DND-41 (cell line): Measurements from ENCODE around the gene HOXC11.

Experiments used
- EZH2 ChIP-seq: IDR thresholded peaks from 3 replicates; pipeline ENCODE4 v1.6.1; 2012; ENCODE audit warnings: borderline replicate concordance, low read depth, mild to moderate bottlenecking, moderate library complexity, low read length, inconsistent platforms; ENCODE audit not compliant: severe bottlenecking
- TF ChIP-seq, protein P1 (sequence below): IDR thresholded peaks from 2 replicates; pipeline ENCODE4 v1.5.1; 2012; ENCODE audit warnings: borderline replicate concordance, low read length, moderate library complexity, mild to moderate bottlenecking; ENCODE audit not compliant: poor library complexity, severe bottlenecking; ENCODE audit errors: extremely low read depth

DNA sequence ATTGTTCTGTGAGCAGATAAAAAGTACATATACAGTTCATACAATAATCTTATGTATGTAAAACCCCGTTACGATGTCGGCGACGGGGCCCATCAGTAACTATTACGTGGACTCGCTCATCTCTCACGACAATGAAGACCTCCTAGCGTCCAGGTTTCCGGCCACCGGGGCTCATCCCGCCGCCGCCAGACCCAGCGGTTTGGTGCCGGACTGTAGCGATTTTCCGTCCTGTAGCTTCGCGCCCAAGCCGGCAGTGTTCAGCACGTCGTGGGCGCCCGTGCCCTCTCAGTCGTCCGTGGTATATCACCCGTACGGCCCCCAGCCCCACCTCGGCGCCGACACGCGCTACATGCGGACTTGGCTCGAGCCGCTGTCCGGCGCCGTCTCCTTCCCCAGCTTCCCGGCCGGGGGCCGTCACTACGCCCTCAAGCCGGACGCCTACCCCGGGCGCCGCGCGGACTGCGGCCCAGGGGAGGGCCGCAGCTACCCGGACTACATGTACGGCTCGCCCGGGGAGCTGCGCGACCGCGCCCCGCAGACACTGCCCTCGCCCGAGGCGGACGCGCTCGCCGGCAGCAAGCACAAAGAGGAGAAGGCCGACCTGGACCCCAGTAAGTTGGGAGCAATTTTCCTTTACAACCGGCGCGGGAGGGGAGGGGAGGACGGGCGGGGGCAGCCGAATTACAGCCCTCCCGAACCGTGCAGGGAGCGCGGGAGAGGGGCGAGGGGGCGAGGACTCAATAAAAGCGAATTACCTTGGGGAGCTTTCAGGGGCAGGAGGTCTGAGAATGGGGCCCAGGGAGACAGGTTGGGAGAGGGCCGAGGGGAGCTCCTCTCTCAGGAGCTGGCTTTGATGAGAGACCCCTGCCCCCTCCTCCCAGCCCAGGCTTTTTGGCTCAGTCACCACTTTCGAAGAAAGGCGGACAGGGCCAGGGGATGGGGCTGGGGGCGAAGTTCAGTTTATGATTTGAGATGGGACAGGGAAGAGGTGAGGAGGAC, 27.5 kb downstream of the HOXC11 start, which contains the start of gene HOXC9:
- TF ChIP-seq, protein P1, sequence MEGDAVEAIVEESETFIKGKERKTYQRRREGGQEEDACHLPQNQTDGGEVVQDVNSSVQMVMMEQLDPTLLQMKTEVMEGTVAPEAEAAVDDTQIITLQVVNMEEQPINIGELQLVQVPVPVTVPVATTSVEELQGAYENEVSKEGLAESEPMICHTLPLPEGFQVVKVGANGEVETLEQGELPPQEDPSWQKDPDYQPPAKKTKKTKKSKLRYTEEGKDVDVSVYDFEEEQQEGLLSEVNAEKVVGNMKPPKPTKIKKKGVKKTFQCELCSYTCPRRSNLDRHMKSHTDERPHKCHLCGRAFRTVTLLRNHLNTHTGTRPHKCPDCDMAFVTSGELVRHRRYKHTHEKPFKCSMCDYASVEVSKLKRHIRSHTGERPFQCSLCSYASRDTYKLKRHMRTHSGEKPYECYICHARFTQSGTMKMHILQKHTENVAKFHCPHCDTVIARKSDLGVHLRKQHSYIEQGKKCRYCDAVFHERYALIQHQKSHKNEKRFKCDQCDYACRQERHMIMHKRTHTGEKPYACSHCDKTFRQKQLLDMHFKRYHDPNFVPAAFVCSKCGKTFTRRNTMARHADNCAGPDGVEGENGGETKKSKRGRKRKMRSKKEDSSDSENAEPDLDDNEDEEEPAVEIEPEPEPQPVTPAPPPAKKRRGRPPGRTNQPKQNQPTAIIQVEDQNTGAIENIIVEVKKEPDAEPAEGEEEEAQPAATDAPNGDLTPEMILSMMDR = no peak
- TF ChIP-seq EZH2 = no peak
